GM12878 (cell line): ENCODE data around the gene FAM227B. TPM values are rescaled to one million over a fixed set of nuclear protein-coding genes. Genes with fewer than 3 reads are reported as not detected.

ENCODE experiments used
- ATAC-seq: fragments of 200-7000 bp; cut with Tn5 transposase; 3 replicates; pipeline ENCODE4 v1.9.1; 2020; ENCODE audit warnings: mild to moderate bottlenecking, moderate library complexity
- BruUV-seq: library from RNA; stranded (reverse); fragments of 400-500 nt; replicated peaks from 2 replicates; lab custom pipeline; 2021; lab: Mats Ljungman, UMichigan
- CTCF ChIA-PET: fragments of 300-600 bp; sonication (Branson Sonifier 250); formaldehyde crosslinking; extraction: SDS; loops from one replicate; lab custom pipeline; 2021; ENCODE audit warnings: inconsistent platforms; lab: Yijun Ruan, JAX
- POLR2A ChIA-PET: fragments of 350-600 bp; formaldehyde crosslinking; extraction: SDS; loops from one replicate; lab custom pipeline; 2021; ENCODE audit warnings: inconsistent platforms; lab: Charles Lee
- RAD21 ChIA-PET: fragments of 300-600 bp; sonication (Branson Sonifier 250); formaldehyde crosslinking; loops from one replicate; lab custom pipeline; 2023; ENCODE audit warnings: antibody characterized with exemption; ENCODE audit not compliant: unreplicated experiment; lab: Charles Lee
- SMC1A ChIA-PET: fragments of 300-600 bp; sonication (Branson Sonifier 250); formaldehyde crosslinking; loops from one replicate; lab custom pipeline; 2023; ENCODE audit not compliant: unreplicated experiment, uncharacterized antibody; lab: Charles Lee
- DNase-seq: peaks from one replicate; pipeline ENCODE4 v3.0.0-alpha.2; 2011; ENCODE audit warnings: low read depth, low spot score
- FAIRE-seq: peaks from 3 replicates; lab custom pipeline; 2011; peaks lifted over from hg19 to GRCh38; lab: Jason Lieb, UNC
- H2AFZ ChIP-seq: 2 replicates; pipeline ENCODE4 v1.6.0; 2011; ENCODE audit warnings: low read depth, low read length, control low read depth; ENCODE audit not compliant: control insufficient read depth
- H3K27ac ChIP-seq: 2 replicates; pipeline ENCODE4 v1.5.1; 2011; ENCODE audit warnings: control low read depth; ENCODE audit not compliant: control insufficient read depth, insufficient read depth
- H3K27me3 ChIP-seq, 2 experiments: replicated peaks in 1 of 2; 2 replicates each; pipeline versions ENCODE4 v1.6.0 to v1.6.1; 2011; ENCODE audit warnings: low read length in 1 of 2; ENCODE audit not compliant: control insufficient read depth in 2 of 2, insufficient read depth in 2 of 2
- H3K36me3 ChIP-seq, 2 experiments: 2 replicates each; pipeline ENCODE4 v1.5.1; 2011; ENCODE audit warnings: low read length in 1 of 2; ENCODE audit not compliant: control insufficient read depth in 2 of 2, insufficient read depth in 2 of 2
- H3K4me1 ChIP-seq: 2 replicates; pipeline ENCODE4 v1.6.1; 2011; ENCODE audit warnings: mild to moderate bottlenecking, low read length, moderate library complexity, mixed read lengths; ENCODE audit not compliant: control insufficient read depth, insufficient read depth
- H3K4me2 ChIP-seq: 2 replicates; pipeline ENCODE4 v1.6.0; 2011; ENCODE audit warnings: control low read depth; ENCODE audit not compliant: control insufficient read depth, insufficient read depth
- H3K4me3 ChIP-seq: fragments of 200-600 bp; sonication (generic); 2 replicates; pipeline ENCODE4 v1.5.1; 2016
- H3K79me2 ChIP-seq: 2 replicates; pipeline ENCODE4 v1.6.0; 2011; ENCODE audit warnings: low read length; ENCODE audit not compliant: control insufficient read depth, insufficient read depth
- H3K9ac ChIP-seq: 2 replicates; pipeline ENCODE4 v1.8.0; 2011; ENCODE audit warnings: low read length, control low read depth, mixed read lengths; ENCODE audit not compliant: control insufficient read depth, insufficient read depth
- H3K9me3 ChIP-seq: replicated peaks from 3 replicates; pipeline ENCODE4 v1.5.1; 2011; ENCODE audit warnings: mild to moderate bottlenecking, low read length; ENCODE audit not compliant: control insufficient read depth, insufficient read depth
- H4K20me1 ChIP-seq: 2 replicates; pipeline ENCODE4 v1.6.0; 2011; ENCODE audit not compliant: control insufficient read depth, insufficient read depth
- DPF2 ChIP-seq: fragments of 450-650 bp; IDR thresholded peaks from 2 replicates; pipeline ENCODE4 v1.6.1; 2017; ENCODE audit warnings: mild to moderate bottlenecking
- EP300 ChIP-seq, 2 experiments: fragments of 150-350 bp in 1 of 2; IDR thresholded peaks; 2 replicates each; pipeline ENCODE4 v1.6.1; 2011 to 2012; ENCODE audit warnings: low read depth in 2 of 2, low read length in 2 of 2, borderline replicate concordance in 1 of 2, improper control_type of control experiment in 1 of 2, inconsistent platforms in 1 of 2; ENCODE audit not compliant: control insufficient read depth in 1 of 2
- JUND ChIP-seq: IDR thresholded peaks from 2 replicates; pipeline ENCODE4 v1.6.1; 2012; ENCODE audit warnings: low read depth, mild to moderate bottlenecking, low read length, improper control_type of control experiment, moderate library complexity
- POLR2A ChIP-seq: IDR thresholded peaks from 2 replicates; pipeline ENCODE4 v1.6.1; 2011; ENCODE audit warnings: low read depth, mild to moderate bottlenecking, low read length
- RFX5 ChIP-seq: IDR thresholded peaks from 2 replicates; pipeline ENCODE4 v1.6.1; 2011; ENCODE audit warnings: low read depth, low read length, improper control_type of control experiment
- in situ Hi-C: fragments of 300-500 bp; cut with MboI; formaldehyde crosslinking; loops from 9 replicates; pipeline ENCODE4 v1.14.3; 2018; ENCODE audit warnings: mixed read lengths
- intact Hi-C: fragments of 100-400 bp; cut with micrococcal nuclease; formaldehyde crosslinking; loops from one replicate; pipeline ENCODE4 v1.14.2; 2022; ENCODE audit not compliant: unreplicated experiment
- polyA plus RNA-seq, 11 experiments: library from polyadenylated mRNA; depleted of rRNA in 4 of 11; unstranded in 6 of 11; stranded (reverse) in 5 of 11; fragments of >200 nt; fragmentation: Nextera tagmentation in 4 of 11; fragmentation: Illumina TruSeq in 1 of 11; extraction: Ambion mirVana in 4 of 11; extraction: Trizol in 1 of 11; gene quantifications; 1 replicate in 1 of 11; 2 replicates in 10 of 11; pipeline versions ENCODE4 v1.2.1 to v1.2.3, GENCODE V29; 2011 to 2016; ENCODE audit warnings: inconsistent platforms in 2 of 11, missing spikeins in 2 of 11, low read depth in 1 of 11
- total RNA-seq, 4 experiments: library from RNA; depleted of rRNA in 3 of 4; stranded (reverse); fragments of >200 nt in 3 of 4; fragmentation: Illumina TruSeq in 1 of 4; extraction: Trizol in 1 of 4; gene quantifications; 2 replicates each; pipeline versions ENCODE4 v1.2.1 to v1.2.3, GENCODE V29; 2013 to 2021
- TF ChIP-seq, protein P1 (sequence below): fragments of 450-650 bp; formaldehyde crosslinking; IDR thresholded peaks from 2 replicates; pipeline ENCODE4 v1.4.0; 2020; ENCODE audit warnings: mild to moderate bottlenecking, moderate library complexity
- TF ChIP-seq, protein P2 (sequence below): IDR thresholded peaks from 2 replicates; pipeline ENCODE4 v1.6.1; 2011; ENCODE audit warnings: mild to moderate bottlenecking, low read depth, low read length, moderate library complexity; ENCODE audit not compliant: insufficient replicate concordance
- TF ChIP-seq, protein P3 (sequence below): fragments of 450-650 bp; IDR thresholded peaks from 2 replicates; pipeline ENCODE4 v1.6.1; 2017; ENCODE audit warnings: mild to moderate bottlenecking, moderate library complexity
- TF ChIP-seq, protein P4 (sequence below): fragments of 450-650 bp; IDR thresholded peaks from 2 replicates; pipeline ENCODE4 v1.6.1; 2018; ENCODE audit warnings: mild to moderate bottlenecking, low read depth, moderate library complexity; ENCODE audit not compliant: partially characterized antibody

The FAM227B gene
- total and polyA plus RNA-seq, 10 of the 15 experiments (the other 5 are each of a cell fraction or from before 2014, with no cell fraction given), result 3.9 to 12.6 (median 6.9) TPM

DNA sequence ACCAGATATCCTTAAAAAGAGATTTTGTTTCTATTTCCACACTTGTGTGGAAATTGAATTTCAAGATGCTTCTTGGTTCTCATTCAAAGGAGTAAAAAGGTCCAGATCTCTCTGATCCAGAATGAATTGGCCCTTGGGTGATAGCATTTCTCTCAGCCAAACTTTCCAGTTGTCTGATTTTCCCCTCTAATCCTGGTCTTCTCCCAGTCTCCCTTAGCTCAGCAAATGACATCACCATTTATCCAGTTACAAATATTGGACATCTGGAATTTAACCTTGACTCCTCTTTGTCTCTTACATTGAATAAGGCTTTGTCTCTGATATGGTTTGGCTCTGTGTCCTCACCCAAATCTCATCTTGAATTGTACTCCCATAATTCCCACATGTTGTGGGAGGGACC lies 207.8 kb downstream of the FAM227B start (continued):
- TF ChIP-seq, protein P1, sequence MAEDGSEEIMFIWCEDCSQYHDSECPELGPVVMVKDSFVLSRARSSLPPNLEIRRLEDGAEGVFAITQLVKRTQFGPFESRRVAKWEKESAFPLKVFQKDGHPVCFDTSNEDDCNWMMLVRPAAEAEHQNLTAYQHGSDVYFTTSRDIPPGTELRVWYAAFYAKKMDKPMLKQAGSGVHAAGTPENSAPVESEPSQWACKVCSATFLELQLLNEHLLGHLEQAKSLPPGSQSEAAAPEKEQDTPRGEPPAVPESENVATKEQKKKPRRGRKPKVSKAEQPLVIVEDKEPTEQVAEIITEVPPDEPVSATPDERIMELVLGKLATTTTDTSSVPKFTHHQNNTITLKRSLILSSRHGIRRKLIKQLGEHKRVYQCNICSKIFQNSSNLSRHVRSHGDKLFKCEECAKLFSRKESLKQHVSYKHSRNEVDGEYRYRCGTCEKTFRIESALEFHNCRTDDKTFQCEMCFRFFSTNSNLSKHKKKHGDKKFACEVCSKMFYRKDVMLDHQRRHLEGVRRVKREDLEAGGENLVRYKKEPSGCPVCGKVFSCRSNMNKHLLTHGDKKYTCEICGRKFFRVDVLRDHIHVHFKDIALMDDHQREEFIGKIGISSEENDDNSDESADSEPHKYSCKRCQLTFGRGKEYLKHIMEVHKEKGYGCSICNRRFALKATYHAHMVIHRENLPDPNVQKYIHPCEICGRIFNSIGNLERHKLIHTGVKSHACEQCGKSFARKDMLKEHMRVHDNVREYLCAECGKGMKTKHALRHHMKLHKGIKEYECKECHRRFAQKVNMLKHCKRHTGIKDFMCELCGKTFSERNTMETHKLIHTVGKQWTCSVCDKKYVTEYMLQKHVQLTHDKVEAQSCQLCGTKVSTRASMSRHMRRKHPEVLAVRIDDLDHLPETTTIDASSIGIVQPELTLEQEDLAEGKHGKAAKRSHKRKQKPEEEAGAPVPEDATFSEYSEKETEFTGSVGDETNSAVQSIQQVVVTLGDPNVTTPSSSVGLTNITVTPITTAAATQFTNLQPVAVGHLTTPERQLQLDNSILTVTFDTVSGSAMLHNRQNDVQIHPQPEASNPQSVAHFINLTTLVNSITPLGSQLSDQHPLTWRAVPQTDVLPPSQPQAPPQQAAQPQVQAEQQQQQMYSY (CRISPR knock-in tag), result no peak

DNA sequence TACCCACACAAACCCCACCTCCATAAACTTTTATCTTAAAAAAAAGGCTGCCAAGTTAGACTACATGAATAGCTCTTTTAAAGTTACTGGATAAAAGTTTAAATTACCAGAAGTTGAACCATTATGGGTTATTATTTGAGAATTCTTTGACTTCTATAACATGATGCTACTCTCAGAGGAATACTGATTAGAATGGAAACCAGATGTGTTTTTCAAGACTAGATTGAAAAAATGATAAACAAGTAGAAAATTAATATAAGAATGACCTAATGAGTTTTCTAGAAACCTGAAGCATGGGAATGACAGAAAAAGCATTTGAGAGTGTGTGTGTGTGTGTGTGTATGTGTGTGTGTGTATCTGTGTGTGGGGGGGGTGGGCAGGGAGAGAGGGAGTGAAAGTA lies 210.0 kb downstream of the FAM227B start:
- Histone ChIP-seq H3K9me3 (no peaks in the 10 kb centered on the region), H3K27ac (no peak overlapping the region), H3K27me3 (no peaks in the 10 kb centered on the region), H3K36me3 (no peaks in the 10 kb centered on the region), H3K9ac (no peak overlapping the region), H3K4me2 (no peak overlapping the region), H3K4me3 (no peak overlapping the region), H2AFZ (no peak overlapping the region), H3K4me1 (no peaks in the 10 kb centered on the region), H3K79me2 (no peaks in the 10 kb centered on the region), H4K20me1 (no peaks in the 10 kb centered on the region)
- RAD21 ChIA-PET, result no interaction called here
- DNase-seq, result no peak
- SMC1A ChIA-PET, result interaction anchor here (1.3 kb wide), 1 partner anchor 11 kb away, joined by 6 read pairs; no protein-coding TSS in a partner anchor
- intact Hi-C loops, result no loop called here
- CTCF ChIA-PET, result interaction anchor here (1.1 kb wide), 1 partner anchor 174 kb away, joined by 3 read pairs; no protein-coding TSS in a partner anchor
- no TSS peak for BruUV-seq
- no peak for FAIRE-seq
- in situ Hi-C loops, result no loop called here
- ATAC-seq, result no peak
- POLR2A ChIA-PET, result no interaction called here
- TF ChIP-seq EP300 (IDR thresholded peaks at IDR 0.05; ENCODE audit: borderline replicate concordance in 1 of 2, control insufficient read depth in 1 of 2, low read depth in 2 of 2, low read length in 2 of 2) (no peak), RFX5 (no peak), JUND (no peak), DPF2 (no peak), POLR2A (no peak)
- TF ChIP-seq, protein P2, sequence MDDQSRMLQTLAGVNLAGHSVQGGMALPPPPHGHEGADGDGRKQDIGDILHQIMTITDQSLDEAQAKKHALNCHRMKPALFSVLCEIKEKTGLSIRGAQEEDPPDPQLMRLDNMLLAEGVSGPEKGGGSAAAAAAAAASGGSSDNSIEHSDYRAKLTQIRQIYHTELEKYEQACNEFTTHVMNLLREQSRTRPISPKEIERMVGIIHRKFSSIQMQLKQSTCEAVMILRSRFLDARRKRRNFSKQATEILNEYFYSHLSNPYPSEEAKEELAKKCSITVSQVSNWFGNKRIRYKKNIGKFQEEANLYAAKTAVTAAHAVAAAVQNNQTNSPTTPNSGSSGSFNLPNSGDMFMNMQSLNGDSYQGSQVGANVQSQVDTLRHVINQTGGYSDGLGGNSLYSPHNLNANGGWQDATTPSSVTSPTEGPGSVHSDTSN, result no peak
- TF ChIP-seq, protein P3, sequence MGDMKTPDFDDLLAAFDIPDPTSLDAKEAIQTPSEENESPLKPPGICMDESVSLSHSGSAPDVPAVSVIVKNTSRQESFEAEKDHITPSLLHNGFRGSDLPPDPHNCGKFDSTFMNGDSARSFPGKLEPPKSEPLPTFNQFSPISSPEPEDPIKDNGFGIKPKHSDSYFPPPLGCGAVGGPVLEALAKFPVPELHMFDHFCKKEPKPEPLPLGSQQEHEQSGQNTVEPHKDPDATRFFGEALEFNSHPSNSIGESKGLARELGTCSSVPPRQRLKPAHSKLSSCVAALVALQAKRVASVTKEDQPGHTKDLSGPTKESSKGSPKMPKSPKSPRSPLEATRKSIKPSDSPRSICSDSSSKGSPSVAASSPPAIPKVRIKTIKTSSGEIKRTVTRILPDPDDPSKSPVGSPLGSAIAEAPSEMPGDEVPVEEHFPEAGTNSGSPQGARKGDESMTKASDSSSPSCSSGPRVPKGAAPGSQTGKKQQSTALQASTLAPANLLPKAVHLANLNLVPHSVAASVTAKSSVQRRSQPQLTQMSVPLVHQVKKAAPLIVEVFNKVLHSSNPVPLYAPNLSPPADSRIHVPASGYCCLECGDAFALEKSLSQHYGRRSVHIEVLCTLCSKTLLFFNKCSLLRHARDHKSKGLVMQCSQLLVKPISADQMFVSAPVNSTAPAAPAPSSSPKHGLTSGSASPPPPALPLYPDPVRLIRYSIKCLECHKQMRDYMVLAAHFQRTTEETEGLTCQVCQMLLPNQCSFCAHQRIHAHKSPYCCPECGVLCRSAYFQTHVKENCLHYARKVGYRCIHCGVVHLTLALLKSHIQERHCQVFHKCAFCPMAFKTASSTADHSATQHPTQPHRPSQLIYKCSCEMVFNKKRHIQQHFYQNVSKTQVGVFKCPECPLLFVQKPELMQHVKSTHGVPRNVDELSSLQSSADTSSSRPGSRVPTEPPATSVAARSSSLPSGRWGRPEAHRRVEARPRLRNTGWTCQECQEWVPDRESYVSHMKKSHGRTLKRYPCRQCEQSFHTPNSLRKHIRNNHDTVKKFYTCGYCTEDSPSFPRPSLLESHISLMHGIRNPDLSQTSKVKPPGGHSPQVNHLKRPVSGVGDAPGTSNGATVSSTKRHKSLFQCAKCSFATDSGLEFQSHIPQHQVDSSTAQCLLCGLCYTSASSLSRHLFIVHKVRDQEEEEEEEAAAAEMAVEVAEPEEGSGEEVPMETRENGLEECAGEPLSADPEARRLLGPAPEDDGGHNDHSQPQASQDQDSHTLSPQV, result no peak
- TF ChIP-seq, protein P4, sequence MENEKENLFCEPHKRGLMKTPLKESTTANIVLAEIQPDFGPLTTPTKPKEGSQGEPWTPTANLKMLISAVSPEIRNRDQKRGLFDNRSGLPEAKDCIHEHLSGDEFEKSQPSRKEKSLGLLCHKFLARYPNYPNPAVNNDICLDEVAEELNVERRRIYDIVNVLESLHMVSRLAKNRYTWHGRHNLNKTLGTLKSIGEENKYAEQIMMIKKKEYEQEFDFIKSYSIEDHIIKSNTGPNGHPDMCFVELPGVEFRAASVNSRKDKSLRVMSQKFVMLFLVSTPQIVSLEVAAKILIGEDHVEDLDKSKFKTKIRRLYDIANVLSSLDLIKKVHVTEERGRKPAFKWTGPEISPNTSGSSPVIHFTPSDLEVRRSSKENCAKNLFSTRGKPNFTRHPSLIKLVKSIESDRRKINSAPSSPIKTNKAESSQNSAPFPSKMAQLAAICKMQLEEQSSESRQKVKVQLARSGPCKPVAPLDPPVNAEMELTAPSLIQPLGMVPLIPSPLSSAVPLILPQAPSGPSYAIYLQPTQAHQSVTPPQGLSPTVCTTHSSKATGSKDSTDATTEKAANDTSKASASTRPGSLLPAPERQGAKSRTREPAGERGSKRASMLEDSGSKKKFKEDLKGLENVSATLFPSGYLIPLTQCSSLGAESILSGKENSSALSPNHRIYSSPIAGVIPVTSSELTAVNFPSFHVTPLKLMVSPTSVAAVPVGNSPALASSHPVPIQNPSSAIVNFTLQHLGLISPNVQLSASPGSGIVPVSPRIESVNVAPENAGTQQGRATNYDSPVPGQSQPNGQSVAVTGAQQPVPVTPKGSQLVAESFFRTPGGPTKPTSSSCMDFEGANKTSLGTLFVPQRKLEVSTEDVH, result no peak
